Gastroesophageal sphincter (tissue), 4 donors: Measurements from ENCODE around the gene ZNF37A. TPM values are rescaled to one million over a fixed set of nuclear protein-coding genes. Genes with fewer than 3 reads are reported as not detected.
"Not testable (repeated sequence)": the region's sequence is repeated elsewhere in the genome, so short reads cannot be mapped to it uniquely, and the experiment has no call there.

Experiments
- ATAC-seq: fragments of 150-250 bp; one replicate; pipeline ENCODE4 v1.9.1; 2016; ENCODE audit warnings: mild to moderate bottlenecking, moderate library complexity
- H3K27ac ChIP-seq, 4 donors: fragments of 200-600 bp; sonication (generic) in 3 of 4; 1 replicate in 3 of 4; 2 replicates in 1 of 4; pipeline ENCODE4 v1.5.1; 2016 to 2019
- H3K27me3 ChIP-seq: fragments of 200-600 bp; sonication (generic); one replicate; pipeline ENCODE4 v1.5.1; 2019
- H3K36me3 ChIP-seq, 2 donors: fragments of 200-600 bp; sonication (generic); one replicate each; pipeline ENCODE4 v1.5.1; 2019; ENCODE audit warnings: control low read depth in 1 of 2
- H3K4me1 ChIP-seq, 3 donors: fragments of 200-600 bp; sonication (generic); 1 replicate in 2 of 3; 2 replicates in 1 of 3; pipeline ENCODE4 v1.5.1; 2016 to 2019; ENCODE audit warnings: control low read depth in 2 of 3
- H3K4me3 ChIP-seq, 2 donors: fragments of 200-600 bp; sonication (generic); one replicate each; pipeline ENCODE4 v1.5.1; 2019; ENCODE audit warnings: mild to moderate bottlenecking in 1 of 2, moderate library complexity in 1 of 2
- H3K9me3 ChIP-seq, 3 donors: fragments of 200-600 bp; sonication (generic); one replicate each; pipeline ENCODE4 v1.5.1; 2017 to 2019; ENCODE audit warnings: control low read depth in 2 of 3
- CTCF ChIP-seq, 4 experiments: fragments of 200-600 bp in 2 of 4; fragments of 450-650 bp in 2 of 4; sonication (generic) in 1 of 4; IDR thresholded peaks; one replicate each; pipeline ENCODE4 v1.5.1; 2017 to 2019; ENCODE audit warnings: antibody characterized with exemption in 4 of 4, mild to moderate bottlenecking in 2 of 4, moderate library complexity in 2 of 4
- EP300 ChIP-seq: sonication (generic); formaldehyde crosslinking; IDR thresholded peaks from one replicate; pipeline ENCODE4 v1.6.1; 2017; ENCODE audit warnings: antibody characterized with exemption, mild to moderate bottlenecking
- POLR2A ChIP-seq, 2 donors: fragments of 450-650 bp; IDR thresholded peaks; one replicate each; pipeline ENCODE4 v1.6.1; 2017; ENCODE audit warnings: antibody characterized with exemption in 2 of 2, mild to moderate bottlenecking in 2 of 2, moderate library complexity in 1 of 2
- POLR2AphosphoS5 ChIP-seq: sonication (generic); formaldehyde crosslinking; IDR thresholded peaks from one replicate; pipeline ENCODE4 v1.6.1; 2017; ENCODE audit warnings: antibody characterized with exemption
- WGBS, 2 donors: methylation state at CpG; one replicate each; pipeline ENCODE4 v1.1.5; 2018; ENCODE audit warnings: low coverage in 1 of 2; 5-methylcytosine and 5-hydroxymethylcytosine counted together
- total RNA-seq, 4 donors: library from RNA; depleted of rRNA; stranded (reverse); fragments of >200 nt; gene quantifications; one replicate each; pipeline ENCODE4 v1.1.0, GENCODE V29; 2016

The ZNF37A gene
- total RNA-seq, 4 donors from 2014 or later, result 15.3 to 30.6 (median 22.5) TPM

GRCh38 chr10:38070501-38070900 lies 23.6 kb upstream of the ZNF37A start:
- no peaks in the 10 kb centered on the region for H3K4me1 ChIP-seq
- WGBS, 2 donors, result 89 to 90% methylated on average over 6 of the region's 8 CpGs
- no peak for TF ChIP-seq POLR2A (IDR thresholded peaks at IDR 0.05)
- no peak for TF ChIP-seq CTCF (IDR thresholded peaks at IDR 0.05)
- TF ChIP-seq EP300, result no peak
- no peak for TF ChIP-seq POLR2AphosphoS5
- no peak for ATAC-seq
- H3K36me3 ChIP-seq, result no peaks in the 10 kb centered on the region
- peaks cover 0 to 10% (median 0%) of the 10 kb centered on the region in 3 donors for H3K9me3 ChIP-seq
- peaks cover 4% of the 10 kb centered on the region for H3K27me3 ChIP-seq
- H3K4me3 ChIP-seq, result no peak overlapping the region
- H3K27ac ChIP-seq, result no peak overlapping the region

GRCh38 chr10:38072552-38072951 lies 21.6 kb upstream of the ZNF37A start:
- Histone ChIP-seq H3K27ac (no peak overlapping the region), H3K36me3 (no peaks in the 10 kb centered on the region), H3K27me3 (peaks cover 4% of the 10 kb centered on the region), H3K4me3 (no peak overlapping the region), H3K9me3 (no peaks in the 10 kb centered on the region), H3K4me1 (no peaks in the 10 kb centered on the region)
- no peak for TF ChIP-seq POLR2AphosphoS5
- no peak for TF ChIP-seq POLR2A (IDR thresholded peaks at IDR 0.05)
- TF ChIP-seq CTCF (IDR thresholded peaks at IDR 0.05), result no peak
- no peak for TF ChIP-seq EP300
- ATAC-seq, result no peak

- TF ChIP-seq POLR2AphosphoS5, result no peak
- TF ChIP-seq CTCF (IDR thresholded peaks at IDR 0.05), result no peak
- TF ChIP-seq EP300, result no peak
- TF ChIP-seq POLR2A (IDR thresholded peaks at IDR 0.05), result no peak
- Histone ChIP-seq H3K4me3 (no peak overlapping the region), H3K27ac (no peak overlapping the region), H3K27me3 (peaks cover 6% of the 10 kb centered on the region), H3K36me3 (no peaks in the 10 kb centered on the region), H3K9me3 (no peaks in the 10 kb centered on the region), H3K4me1 (no peaks in the 10 kb centered on the region)
- ATAC-seq, result no peak
- WGBS, 2 donors, result 50% methylated on average over 1 of the region's 2 CpGs
Measured at GRCh38 chr10:38076687-38077086, 17.4 kb upstream of the ZNF37A start.

- Histone ChIP-seq H3K27ac (peak overlapping the region in 3 of 4 donors; percentile 90 to 93 (median 92)), H3K4me1 (peaks cover 0 to 20% (median 4%) of the 10 kb centered on the region in 3 donors), H3K4me3 (peak overlapping the region in 1 of 2 donors; percentile 91), H3K36me3 (peaks cover 0 to 28% of the 10 kb centered on the region in 2 donors)
- 92 to 93% methylated on average over 13 of the region's 15 CpGs for WGBS, 2 donors
- not testable (repeated sequence) for ATAC-seq, H3K27me3 ChIP-seq, H3K9me3 ChIP-seq
Measured at GRCh38 chr10:38093318-38093717, 819 bp upstream of the ZNF37A start.

GRCh38 chr10:38093816-38094157 lies 350 bp upstream of the ZNF37A start:
- no peaks in the 10 kb centered on the region for H3K27me3 ChIP-seq
- H3K27ac ChIP-seq, result peak overlapping the region in 3 of 4 donors; percentile 90 to 93 (median 92)
- peaks cover 0 to 20% (median 4%) of the 10 kb centered on the region in 3 donors for H3K4me1 ChIP-seq
- peaks cover 0 to 33% of the 10 kb centered on the region in 2 donors for H3K36me3 ChIP-seq
- no peak for TF ChIP-seq POLR2A (IDR thresholded peaks at IDR 0.05)
- no peak for TF ChIP-seq EP300
- peak in 1 of 4 experiments; percentile 27 for TF ChIP-seq CTCF (IDR thresholded peaks at IDR 0.05)
- TF ChIP-seq POLR2AphosphoS5, result no peak
- no peaks in the 10 kb centered on the region for H3K9me3 ChIP-seq
- ATAC-seq, result peak; percentile 27
- WGBS, 2 donors, result 6 to 34% methylated on average over 4 to 16 of the region's 16 CpGs
- H3K4me3 ChIP-seq, result peak overlapping the region; percentile 79 to 91
